HCT116 (cell line): ENCODE results near the gene SPARC. TPM values are rescaled to one million over a fixed set of nuclear protein-coding genes. Genes with fewer than 3 reads are reported as not detected.

Experiments used
- ATAC-seq: fragments of 200-7000 bp; cut with Tn5 transposase; 2 replicates; pipeline ENCODE4 v1.9.1; 2020; ENCODE audit warnings: mild to moderate bottlenecking, moderate library complexity
- BruUV-seq: library from RNA; stranded (reverse); fragments of 400-500 nt; replicated peaks from 2 replicates; lab custom pipeline; 2021; lab: Mats Ljungman, UMichigan
- CTCF ChIA-PET: fragments of 300-600 bp; sonication (Branson Sonifier 250); formaldehyde crosslinking; loops from one replicate; lab custom pipeline; 2021; ENCODE audit warnings: antibody characterized with exemption; lab: Charles Lee
- POLR2A ChIA-PET: fragments of 300-600, 350-600 bp; sonication (Branson Sonifier 250); formaldehyde crosslinking; loops from one replicate; lab custom pipeline; 2021; ENCODE audit warnings: antibody characterized with exemption; lab: Charles Lee
- RAD21 ChIA-PET, 2 experiments: fragments of 300-600 bp; sonication (Branson Sonifier 250); formaldehyde crosslinking; loops; one replicate each; lab custom pipeline; 2023; ENCODE audit warnings: low total read pairs in 2 of 2; ENCODE audit not compliant: uncharacterized antibody in 2 of 2, unreplicated experiment in 2 of 2, low non-redundant PET in 1 of 2; lab: Charles Lee
- DNase-seq: peaks from one replicate; pipeline ENCODE4 v3.0.0-alpha.2; 2010; ENCODE audit warnings: low read depth, low spot score
- H2AFZ ChIP-seq: fragments of 200-600 bp; shearing (Covaris generic), sonication (generic); 2 replicates; pipeline ENCODE4 v1.6.1; 2017; ENCODE audit warnings: low read depth, mixed run types, mixed read lengths, antibody characterized with exemption, low read length; ENCODE audit not compliant: poor library complexity, severe bottlenecking
- H3K27ac ChIP-seq: 2 replicates; pipeline ENCODE4 v1.5.1; 2012; ENCODE audit warnings: low read depth, low read length
- H3K27me3 ChIP-seq: fragments of 200-600 bp; sonication (generic); 2 replicates; pipeline ENCODE4 v1.6.1; 2016; ENCODE audit warnings: mixed run types, low read length, mixed read lengths; ENCODE audit not compliant: insufficient read depth
- H3K36me3 ChIP-seq, 2 experiments: fragments of 200-500 bp in 1 of 2; fragments of 200-600 bp in 1 of 2; sonication (Bioruptor generic) in 1 of 2; sonication (generic) in 1 of 2; 2 replicates each; pipeline versions ENCODE4 v1.5.1 to v1.6.1; 2014 to 2016; ENCODE audit warnings: low read length in 2 of 2, inconsistent platforms in 1 of 2, mixed read lengths in 1 of 2, mixed run types in 1 of 2; ENCODE audit not compliant: insufficient read depth in 2 of 2, control insufficient read depth in 1 of 2
- H3K4me1 ChIP-seq, 2 experiments: fragments of 200-600 bp in 1 of 2; sonication (generic) in 1 of 2; 2 replicates each; pipeline versions ENCODE4 v1.5.1 to v1.6.1; 2012 to 2017; ENCODE audit warnings: low read length in 2 of 2, inconsistent platforms in 1 of 2, mild to moderate bottlenecking in 1 of 2, mixed read lengths in 1 of 2, mixed run types in 1 of 2, moderate library complexity in 1 of 2; ENCODE audit not compliant: insufficient read depth in 2 of 2, control insufficient read depth in 1 of 2
- H3K4me2 ChIP-seq: fragments of 200-600 bp; sonication (generic); 2 replicates; pipeline ENCODE4 v1.6.1; 2017; ENCODE audit warnings: mixed run types, low read length, mixed read lengths
- H3K4me3 ChIP-seq, 2 experiments: fragments of 200-600 bp in 1 of 2; sonication (generic) in 1 of 2; replicated peaks in 1 of 2; 2 replicates each; pipeline ENCODE4 v1.5.1; 2011 to 2016; ENCODE audit warnings: low read length in 2 of 2, control low read depth in 1 of 2, low read depth in 1 of 2, mild to moderate bottlenecking in 1 of 2, mixed read lengths in 1 of 2, mixed run types in 1 of 2
- H3K79me2 ChIP-seq: fragments of 200-600 bp; sonication (generic); 2 replicates; pipeline ENCODE4 v1.6.1; 2017; ENCODE audit warnings: mild to moderate bottlenecking, mixed run types, low read length, moderate library complexity, mixed read lengths; ENCODE audit not compliant: insufficient read depth
- H3K9ac ChIP-seq: fragments of 200-600 bp; sonication (generic); 2 replicates; pipeline ENCODE4 v1.6.1; 2016; ENCODE audit warnings: low read length, mixed read lengths
- H3K9me2 ChIP-seq: fragments of 200-600 bp; sonication (generic), shearing (Covaris generic); 2 replicates; pipeline ENCODE4 v1.6.1; 2017; ENCODE audit warnings: mixed run types, mild to moderate bottlenecking, moderate library complexity; ENCODE audit not compliant: insufficient read depth
- H3K9me3 ChIP-seq, 2 experiments: fragments of 200-500 bp in 1 of 2; fragments of 200-600 bp in 1 of 2; sonication (Bioruptor generic) in 1 of 2; sonication (generic) in 1 of 2; 2 replicates each; pipeline ENCODE4 v1.6.1; 2014 to 2017; ENCODE audit warnings: low read length in 2 of 2, mixed read lengths in 2 of 2, inconsistent platforms in 1 of 2, low read depth in 1 of 2, mild to moderate bottlenecking in 1 of 2, mixed run types in 1 of 2, moderate library complexity in 1 of 2; ENCODE audit not compliant: control insufficient read depth in 1 of 2, insufficient read depth in 1 of 2
- H4K20me1 ChIP-seq: fragments of 200-600 bp; sonication (generic), shearing (Covaris generic); 2 replicates; pipeline ENCODE4 v1.6.1; 2017; ENCODE audit warnings: mixed run types, mild to moderate bottlenecking, moderate library complexity; ENCODE audit not compliant: insufficient read depth
- CBX3 ChIP-seq: IDR thresholded peaks from 2 replicates; pipeline ENCODE4 v1.6.1; 2012; ENCODE audit warnings: low read depth
- CEBPB ChIP-seq: IDR thresholded peaks from 2 replicates; pipeline ENCODE4 v1.6.1; 2012; ENCODE audit warnings: low read depth
- EGR1 ChIP-seq: IDR thresholded peaks from 2 replicates; pipeline ENCODE4 v1.6.1; 2012; ENCODE audit warnings: low read depth
- ELF1 ChIP-seq: IDR thresholded peaks from 2 replicates; pipeline ENCODE4 v1.6.1; 2012; ENCODE audit warnings: low read depth, borderline replicate concordance
- EZH2 ChIP-seq: fragments of 200-600 bp; sonication (generic); IDR thresholded peaks from 2 replicates; pipeline ENCODE4 v1.6.1; 2017; ENCODE audit warnings: antibody characterized with exemption, mixed run types
- EZH2phosphoT487 ChIP-seq: fragments of 200-600 bp; IDR thresholded peaks from 2 replicates; pipeline ENCODE4 v1.6.1; 2018; ENCODE audit warnings: antibody characterized with exemption, borderline replicate concordance
- JUND ChIP-seq: IDR thresholded peaks from 2 replicates; pipeline ENCODE4 v1.6.1; 2012
- MAX ChIP-seq: IDR thresholded peaks from 2 replicates; pipeline ENCODE4 v1.6.1; 2012
- RAD21 ChIP-seq: IDR thresholded peaks from 2 replicates; pipeline ENCODE4 v1.6.1; 2012; ENCODE audit warnings: low read depth, mild to moderate bottlenecking
- SP1 ChIP-seq: IDR thresholded peaks from 2 replicates; pipeline ENCODE4 v1.6.1; 2012; ENCODE audit warnings: low read depth
- SRF ChIP-seq: IDR thresholded peaks from 2 replicates; pipeline ENCODE4 v1.6.1; 2012; ENCODE audit warnings: low read depth
- TCF7L2 ChIP-seq: IDR thresholded peaks from 2 replicates; pipeline ENCODE4 v1.7.0; 2011; ENCODE audit warnings: borderline replicate concordance, inconsistent platforms; ENCODE audit not compliant: insufficient read depth, insufficient read length; ENCODE audit errors: extremely low read depth
- YY1 ChIP-seq: IDR thresholded peaks from 2 replicates; pipeline ENCODE4 v1.6.1; 2011; ENCODE audit warnings: low read length, low read depth, moderate library complexity, mild to moderate bottlenecking; ENCODE audit not compliant: insufficient replicate concordance; ENCODE audit errors: extremely low read depth
- ZFX ChIP-seq: fragments of 450-650 bp; IDR thresholded peaks from 2 replicates; pipeline ENCODE4 v1.6.1; 2017
- ZNF274 ChIP-seq: fragments of 200-500 bp; sonication (Bioruptor generic); IDR thresholded peaks from 2 replicates; pipeline ENCODE4 v1.6.1; 2014; ENCODE audit warnings: mild to moderate bottlenecking, low read depth, low read length, inconsistent platforms
- intact Hi-C: fragments of 100-400 bp; cut with micrococcal nuclease; formaldehyde crosslinking; loops from 2 replicates; pipeline ENCODE4 v1.10.0; 2022
- total RNA-seq: library from RNA; stranded (reverse); gene quantifications from one replicate; pipeline ENCODE4 v1.2.1, GENCODE V29; 2021; ENCODE audit not compliant: unreplicated experiment
- TF ChIP-seq, protein P1 (sequence below): IDR thresholded peaks from 2 replicates; pipeline ENCODE4 v1.6.1; 2011; ENCODE audit warnings: mild to moderate bottlenecking, low read length, moderate library complexity; ENCODE audit not compliant: insufficient replicate concordance; ENCODE audit errors: extremely low read depth
- TF ChIP-seq, protein P2 (sequence below), 3 experiments: fragments of 200-600 bp in 1 of 3; sonication (generic) in 1 of 3; IDR thresholded peaks in 2 of 3; conservative IDR thresholded peaks in 1 of 3; 2 replicates each; pipeline ENCODE4 v1.5.1; 2012 to 2017; ENCODE audit warnings: low read depth in 2 of 3, low read length in 2 of 3, antibody characterized with exemption in 1 of 3, borderline replicate concordance in 1 of 3, control low read depth in 1 of 3, mild to moderate bottlenecking in 1 of 3, mixed read lengths in 1 of 3, mixed run types in 1 of 3, moderate library complexity in 1 of 3; ENCODE audit not compliant: insufficient read depth in 1 of 3
- TF ChIP-seq, protein P3 (sequence below): IDR thresholded peaks from 2 replicates; pipeline ENCODE4 v1.6.1; 2012; ENCODE audit warnings: low read depth

The SPARC gene
- total RNA-seq, 1 experiment from 2014 or later: 3.0 TPM

GRCh38 chr5:151718646-151719045, 31.9 kb upstream of the SPARC start:
- Histone ChIP-seq H3K9me2 (no peaks in the 10 kb centered on the region), H3K27ac (no peak overlapping the region), H3K79me2 (no peaks in the 10 kb centered on the region), H3K4me3 (no peak overlapping the region), H4K20me1 (no peaks in the 10 kb centered on the region), H3K9ac (no peak overlapping the region), H3K9me3 (no peaks in the 10 kb centered on the region), H3K36me3 (no peaks in the 10 kb centered on the region), H3K27me3 (no peaks in the 10 kb centered on the region), H3K4me1 (peaks cover 0 to 8% of the 10 kb centered on the region in 2 experiments; a peak in 2 of 4 replicates), H2AFZ (no peak overlapping the region), H3K4me2 (no peak overlapping the region)
- TF ChIP-seq EGR1 (no peak), MAX (no peak), ELF1 (no peak), TCF7L2 (no peak), SRF (no peak), CEBPB (no peak), ZFX (no peak), ZNF274 (no peak), RAD21 (no peak), JUND (no peak), YY1 (no peak), EZH2 (no peak), SP1 (no peak), EZH2phosphoT487 (no peak), CBX3 (no peak)
- TF ChIP-seq, protein P1, sequence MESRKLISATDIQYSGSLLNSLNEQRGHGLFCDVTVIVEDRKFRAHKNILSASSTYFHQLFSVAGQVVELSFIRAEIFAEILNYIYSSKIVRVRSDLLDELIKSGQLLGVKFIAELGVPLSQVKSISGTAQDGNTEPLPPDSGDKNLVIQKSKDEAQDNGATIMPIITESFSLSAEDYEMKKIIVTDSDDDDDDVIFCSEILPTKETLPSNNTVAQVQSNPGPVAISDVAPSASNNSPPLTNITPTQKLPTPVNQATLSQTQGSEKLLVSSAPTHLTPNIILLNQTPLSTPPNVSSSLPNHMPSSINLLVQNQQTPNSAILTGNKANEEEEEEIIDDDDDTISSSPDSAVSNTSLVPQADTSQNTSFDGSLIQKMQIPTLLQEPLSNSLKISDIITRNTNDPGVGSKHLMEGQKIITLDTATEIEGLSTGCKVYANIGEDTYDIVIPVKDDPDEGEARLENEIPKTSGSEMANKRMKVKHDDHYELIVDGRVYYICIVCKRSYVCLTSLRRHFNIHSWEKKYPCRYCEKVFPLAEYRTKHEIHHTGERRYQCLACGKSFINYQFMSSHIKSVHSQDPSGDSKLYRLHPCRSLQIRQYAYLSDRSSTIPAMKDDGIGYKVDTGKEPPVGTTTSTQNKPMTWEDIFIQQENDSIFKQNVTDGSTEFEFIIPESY: no peak
- TF ChIP-seq, protein P2, sequence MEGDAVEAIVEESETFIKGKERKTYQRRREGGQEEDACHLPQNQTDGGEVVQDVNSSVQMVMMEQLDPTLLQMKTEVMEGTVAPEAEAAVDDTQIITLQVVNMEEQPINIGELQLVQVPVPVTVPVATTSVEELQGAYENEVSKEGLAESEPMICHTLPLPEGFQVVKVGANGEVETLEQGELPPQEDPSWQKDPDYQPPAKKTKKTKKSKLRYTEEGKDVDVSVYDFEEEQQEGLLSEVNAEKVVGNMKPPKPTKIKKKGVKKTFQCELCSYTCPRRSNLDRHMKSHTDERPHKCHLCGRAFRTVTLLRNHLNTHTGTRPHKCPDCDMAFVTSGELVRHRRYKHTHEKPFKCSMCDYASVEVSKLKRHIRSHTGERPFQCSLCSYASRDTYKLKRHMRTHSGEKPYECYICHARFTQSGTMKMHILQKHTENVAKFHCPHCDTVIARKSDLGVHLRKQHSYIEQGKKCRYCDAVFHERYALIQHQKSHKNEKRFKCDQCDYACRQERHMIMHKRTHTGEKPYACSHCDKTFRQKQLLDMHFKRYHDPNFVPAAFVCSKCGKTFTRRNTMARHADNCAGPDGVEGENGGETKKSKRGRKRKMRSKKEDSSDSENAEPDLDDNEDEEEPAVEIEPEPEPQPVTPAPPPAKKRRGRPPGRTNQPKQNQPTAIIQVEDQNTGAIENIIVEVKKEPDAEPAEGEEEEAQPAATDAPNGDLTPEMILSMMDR (IDR thresholded peaks at IDR 0.05 in 2 of 3, conservative IDR thresholded peaks at IDR 0.05 in 1 of 3; ENCODE audit: borderline replicate concordance in 1 of 3, insufficient read depth in 1 of 3, low read depth in 2 of 3, low read length in 2 of 3): no peak
- TF ChIP-seq, protein P3, sequence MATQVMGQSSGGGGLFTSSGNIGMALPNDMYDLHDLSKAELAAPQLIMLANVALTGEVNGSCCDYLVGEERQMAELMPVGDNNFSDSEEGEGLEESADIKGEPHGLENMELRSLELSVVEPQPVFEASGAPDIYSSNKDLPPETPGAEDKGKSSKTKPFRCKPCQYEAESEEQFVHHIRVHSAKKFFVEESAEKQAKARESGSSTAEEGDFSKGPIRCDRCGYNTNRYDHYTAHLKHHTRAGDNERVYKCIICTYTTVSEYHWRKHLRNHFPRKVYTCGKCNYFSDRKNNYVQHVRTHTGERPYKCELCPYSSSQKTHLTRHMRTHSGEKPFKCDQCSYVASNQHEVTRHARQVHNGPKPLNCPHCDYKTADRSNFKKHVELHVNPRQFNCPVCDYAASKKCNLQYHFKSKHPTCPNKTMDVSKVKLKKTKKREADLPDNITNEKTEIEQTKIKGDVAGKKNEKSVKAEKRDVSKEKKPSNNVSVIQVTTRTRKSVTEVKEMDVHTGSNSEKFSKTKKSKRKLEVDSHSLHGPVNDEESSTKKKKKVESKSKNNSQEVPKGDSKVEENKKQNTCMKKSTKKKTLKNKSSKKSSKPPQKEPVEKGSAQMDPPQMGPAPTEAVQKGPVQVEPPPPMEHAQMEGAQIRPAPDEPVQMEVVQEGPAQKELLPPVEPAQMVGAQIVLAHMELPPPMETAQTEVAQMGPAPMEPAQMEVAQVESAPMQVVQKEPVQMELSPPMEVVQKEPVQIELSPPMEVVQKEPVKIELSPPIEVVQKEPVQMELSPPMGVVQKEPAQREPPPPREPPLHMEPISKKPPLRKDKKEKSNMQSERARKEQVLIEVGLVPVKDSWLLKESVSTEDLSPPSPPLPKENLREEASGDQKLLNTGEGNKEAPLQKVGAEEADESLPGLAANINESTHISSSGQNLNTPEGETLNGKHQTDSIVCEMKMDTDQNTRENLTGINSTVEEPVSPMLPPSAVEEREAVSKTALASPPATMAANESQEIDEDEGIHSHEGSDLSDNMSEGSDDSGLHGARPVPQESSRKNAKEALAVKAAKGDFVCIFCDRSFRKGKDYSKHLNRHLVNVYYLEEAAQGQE: no peak
- ATAC-seq (no peak), DNase-seq (no peak)
- no TSS peak for BruUV-seq
- ChIA-PET RAD21 (interaction anchor here in 1 of 2 experiments (1.0 kb wide), 1 partner anchor 60 kb away, joined by 3 read pairs; no protein-coding TSS in a partner anchor), POLR2A (no interaction called here), CTCF (interaction anchor here (0.6 to 1.8 kb wide), 7 partner anchors 13 to 67 kb away, joined by 3 to 8 read pairs (median 4); no protein-coding TSS in a partner anchor)
- intact Hi-C loops: loop anchor here (2.0 kb wide), 1 partner anchor 60 kb away; no protein-coding TSS in a partner anchor
